Thoracic aorta (tissue), 2 donors: ENCODE measurements around the gene SOX15. TPM values are rescaled to one million over a fixed set of nuclear protein-coding genes. Genes with fewer than 3 reads are reported as not detected.
"Not testable (repeated sequence)": the region's sequence is repeated elsewhere in the genome, so short reads cannot be mapped to it uniquely, and the experiment has no call there.

Source experiments
- ATAC-seq: fragments of 150-250 bp; one replicate; pipeline ENCODE4 v1.8.0; 2017; ENCODE audit warnings: low read depth; ENCODE audit not compliant: insufficient number of reproducible peaks, low FRiP score
- DNase-seq: peaks from one replicate; pipeline ENCODE4 v3.0.0-alpha.2; 2020; ENCODE audit warnings: low spot score
- H3K27ac ChIP-seq, 2 donors: fragments of 200-600 bp; sonication (generic); 1 replicate in 1 of 2; 2 replicates in 1 of 2; pipeline ENCODE4 v1.5.1; 2016; ENCODE audit warnings: mild to moderate bottlenecking in 2 of 2, moderate library complexity in 2 of 2
- H3K27me3 ChIP-seq: fragments of 200-600 bp; sonication (generic); replicated peaks from 2 replicates; pipeline ENCODE4 v1.6.0; 2016; ENCODE audit warnings: mild to moderate bottlenecking; ENCODE audit not compliant: insufficient read depth
- H3K36me3 ChIP-seq: fragments of 200-600 bp; sonication (generic); one replicate; pipeline ENCODE4 v1.5.1; 2016
- H3K4me1 ChIP-seq, 2 donors: fragments of 200-600 bp; sonication (generic); 1 replicate in 1 of 2; 2 replicates in 1 of 2; pipeline versions ENCODE4 v1.5.1 to v1.6.0; 2016; ENCODE audit warnings: low read depth in 2 of 2, mild to moderate bottlenecking in 1 of 2; ENCODE audit not compliant: control insufficient read depth in 1 of 2
- H3K4me3 ChIP-seq: fragments of 200-600 bp; sonication (generic); 2 replicates; pipeline ENCODE4 v1.5.1; 2016; ENCODE audit warnings: mild to moderate bottlenecking
- H3K9me3 ChIP-seq: fragments of 200-600 bp; sonication (generic); 2 replicates; pipeline ENCODE4 v1.5.1; 2016
- total RNA-seq, 2 donors: library from RNA; depleted of rRNA; stranded (reverse); fragments of >200 nt; gene quantifications; one replicate each; pipeline versions ENCODE4 v1.1.0 to v1.2.3, GENCODE V29; 2016
- TF ChIP-seq, protein P1 (sequence below): fragments of 200-600 bp; sonication (generic); IDR thresholded peaks from one replicate; pipeline ENCODE4 v1.5.1; 2019; ENCODE audit warnings: antibody characterized with exemption

Gene SOX15
- total RNA-seq, 2 donors from 2014 or later, result 0.81 to 2.8 TPM

DNA sequence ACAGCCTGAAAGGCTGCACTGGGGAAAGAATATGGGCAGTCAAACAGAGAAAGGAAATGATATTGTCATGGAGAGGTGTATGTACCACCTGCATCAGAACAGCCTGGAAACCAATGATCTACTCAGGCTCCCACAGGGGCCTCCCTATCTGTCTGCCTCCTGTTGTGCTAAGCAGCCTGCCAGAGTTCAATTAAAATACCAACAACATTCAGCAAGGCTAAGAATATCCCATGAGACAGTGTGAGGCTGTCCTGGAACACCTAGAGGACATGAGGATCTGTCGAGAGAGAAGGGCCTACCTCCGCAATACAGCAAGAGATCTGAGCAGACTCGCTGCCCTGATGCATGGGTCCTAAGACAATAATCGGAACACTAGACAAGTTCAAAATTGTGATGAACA lies 16.4 kb upstream of the SOX15 start:
- no peak for ATAC-seq
- Histone ChIP-seq H3K9me3 (no peaks in the 10 kb centered on the region), H3K36me3 (peaks cover 43% of the 10 kb centered on the region), H3K4me1 (peaks cover 3 to 9% of the 10 kb centered on the region in 2 donors), H3K4me3 (no peak overlapping the region), H3K27me3 (no peaks in the 10 kb centered on the region), H3K27ac (no peak overlapping the region)
- DNase-seq, result no peak
- TF ChIP-seq, protein P1, sequence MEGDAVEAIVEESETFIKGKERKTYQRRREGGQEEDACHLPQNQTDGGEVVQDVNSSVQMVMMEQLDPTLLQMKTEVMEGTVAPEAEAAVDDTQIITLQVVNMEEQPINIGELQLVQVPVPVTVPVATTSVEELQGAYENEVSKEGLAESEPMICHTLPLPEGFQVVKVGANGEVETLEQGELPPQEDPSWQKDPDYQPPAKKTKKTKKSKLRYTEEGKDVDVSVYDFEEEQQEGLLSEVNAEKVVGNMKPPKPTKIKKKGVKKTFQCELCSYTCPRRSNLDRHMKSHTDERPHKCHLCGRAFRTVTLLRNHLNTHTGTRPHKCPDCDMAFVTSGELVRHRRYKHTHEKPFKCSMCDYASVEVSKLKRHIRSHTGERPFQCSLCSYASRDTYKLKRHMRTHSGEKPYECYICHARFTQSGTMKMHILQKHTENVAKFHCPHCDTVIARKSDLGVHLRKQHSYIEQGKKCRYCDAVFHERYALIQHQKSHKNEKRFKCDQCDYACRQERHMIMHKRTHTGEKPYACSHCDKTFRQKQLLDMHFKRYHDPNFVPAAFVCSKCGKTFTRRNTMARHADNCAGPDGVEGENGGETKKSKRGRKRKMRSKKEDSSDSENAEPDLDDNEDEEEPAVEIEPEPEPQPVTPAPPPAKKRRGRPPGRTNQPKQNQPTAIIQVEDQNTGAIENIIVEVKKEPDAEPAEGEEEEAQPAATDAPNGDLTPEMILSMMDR, result no peak

DNA sequence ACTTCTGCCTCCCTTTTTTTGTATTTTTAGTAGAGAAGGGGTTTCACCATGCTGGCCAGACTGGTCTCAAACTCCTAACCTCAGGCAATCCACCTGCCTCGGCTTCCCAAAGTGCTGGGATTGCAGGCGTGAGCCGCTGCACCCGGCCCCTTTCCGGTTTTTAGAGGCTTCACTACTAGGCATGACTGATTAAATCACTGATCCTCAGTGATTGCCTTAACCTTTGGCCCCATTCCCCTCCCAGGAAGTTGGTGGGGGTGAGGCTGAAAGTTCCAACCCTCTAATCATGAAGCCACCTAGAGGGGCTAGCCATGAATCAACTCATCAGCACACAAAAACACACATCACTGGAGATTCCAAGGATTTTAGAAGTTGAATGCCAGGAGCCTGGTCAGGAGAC lies 7.7 kb upstream of the SOX15 start:
- not testable (repeated sequence) for DNase-seq, H3K4me3 ChIP-seq, H3K27me3 ChIP-seq, ATAC-seq, H3K9me3 ChIP-seq, H3K4me1 ChIP-seq, H3K27ac ChIP-seq
- peaks cover 88% of the 10 kb centered on the region for H3K36me3 ChIP-seq

DNA sequence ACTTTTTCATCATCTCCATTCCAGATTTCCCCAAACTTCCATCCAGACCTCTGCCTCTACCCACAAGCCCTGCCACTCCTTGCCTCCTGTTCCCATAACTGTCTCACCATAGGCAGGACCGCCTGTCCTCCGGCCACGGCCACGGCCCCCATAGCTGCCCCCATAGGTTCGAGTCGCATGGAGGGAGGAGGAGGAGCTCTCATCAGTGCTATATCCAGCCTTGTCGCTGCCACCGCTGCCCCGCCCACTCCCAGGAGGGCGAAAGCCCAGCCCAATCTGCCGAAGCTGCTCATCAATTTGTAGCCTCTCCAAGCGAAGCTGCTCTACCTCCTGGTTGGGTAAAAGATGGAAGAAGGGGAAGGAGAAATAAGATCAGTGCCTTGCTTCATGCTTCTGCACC lies 3.4 kb upstream of the SOX15 start:
- TF ChIP-seq, protein P1, result no peak
- peaks cover 59% of the 10 kb centered on the region for H3K36me3 ChIP-seq
- H3K27me3 ChIP-seq, result no peaks in the 10 kb centered on the region
- ATAC-seq, result no peak
- no peak for DNase-seq
- no peaks in the 10 kb centered on the region for H3K9me3 ChIP-seq
- H3K4me1 ChIP-seq, result peaks cover 0 to 15% of the 10 kb centered on the region in 2 donors
- H3K4me3 ChIP-seq, result no peak overlapping the region
- H3K27ac ChIP-seq, result no peak overlapping the region

DNA sequence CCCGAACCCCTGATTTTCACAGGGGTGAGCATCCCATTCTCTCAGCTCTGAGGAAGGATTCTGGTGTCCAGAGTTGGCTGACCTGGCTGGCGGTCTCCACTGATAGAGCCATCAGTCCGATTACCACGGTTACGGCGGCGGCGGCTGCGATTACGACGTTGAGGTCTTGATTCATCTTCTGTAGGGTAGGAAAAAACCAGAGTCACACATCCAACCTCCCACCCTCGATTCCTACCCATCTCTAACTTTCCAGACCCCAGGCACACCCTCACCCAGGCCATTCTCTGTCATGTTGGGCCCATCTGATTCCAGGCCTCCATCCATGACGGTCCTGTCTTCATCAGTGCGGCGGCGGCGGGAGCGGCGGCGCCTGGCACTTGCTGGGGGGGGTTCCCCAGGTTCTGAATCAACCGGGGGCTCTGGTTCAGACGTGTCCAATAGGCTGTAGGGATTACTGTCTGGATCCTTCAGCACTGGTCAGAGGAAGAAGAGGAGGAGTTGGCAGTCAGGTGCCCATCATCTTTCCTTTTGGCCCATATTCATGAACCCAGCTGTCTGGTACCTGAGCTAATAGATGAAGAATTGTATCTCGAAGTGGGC lies 2.6 kb upstream of the SOX15 start:
- no peak for ATAC-seq
- H3K36me3 ChIP-seq, result peaks cover 58% of the 10 kb centered on the region
- H3K9me3 ChIP-seq, result no peaks in the 10 kb centered on the region
- H3K27ac ChIP-seq, result no peak overlapping the region
- H3K27me3 ChIP-seq, result no peaks in the 10 kb centered on the region
- peaks cover 0 to 22% of the 10 kb centered on the region in 2 donors for H3K4me1 ChIP-seq
- TF ChIP-seq, protein P1, result no peak
- H3K4me3 ChIP-seq, result no peak overlapping the region
- no peak for DNase-seq

DNA sequence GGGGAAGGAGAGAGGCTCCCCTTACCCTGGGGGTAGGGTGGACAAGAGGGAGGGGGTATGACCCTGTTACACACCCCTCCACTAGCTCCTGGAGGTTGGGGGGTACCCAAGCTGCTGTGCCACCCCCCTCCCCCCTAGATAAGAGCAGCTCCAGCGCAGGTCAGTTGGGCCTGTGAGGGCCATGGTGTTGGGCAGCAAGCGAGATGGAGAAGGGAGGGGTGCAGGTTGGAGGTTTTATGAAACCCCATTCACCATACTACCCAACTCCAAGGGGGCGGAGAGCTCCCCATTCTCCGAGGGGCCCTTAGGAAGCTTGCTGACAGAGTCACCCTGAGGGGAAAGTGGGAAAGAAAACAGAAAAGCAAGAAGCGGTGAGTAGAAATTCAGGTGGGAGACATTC lies 1.7 kb upstream of the SOX15 start:
- H3K9me3 ChIP-seq, result no peaks in the 10 kb centered on the region
- peaks cover 0 to 22% of the 10 kb centered on the region in 2 donors for H3K4me1 ChIP-seq
- DNase-seq (no peak), ATAC-seq (no peak)
- H3K4me3 ChIP-seq, result no peak overlapping the region
- no peak overlapping the region for H3K27ac ChIP-seq
- peaks cover 49% of the 10 kb centered on the region for H3K36me3 ChIP-seq
- TF ChIP-seq, protein P1, result no peak
- no peaks in the 10 kb centered on the region for H3K27me3 ChIP-seq

DNA sequence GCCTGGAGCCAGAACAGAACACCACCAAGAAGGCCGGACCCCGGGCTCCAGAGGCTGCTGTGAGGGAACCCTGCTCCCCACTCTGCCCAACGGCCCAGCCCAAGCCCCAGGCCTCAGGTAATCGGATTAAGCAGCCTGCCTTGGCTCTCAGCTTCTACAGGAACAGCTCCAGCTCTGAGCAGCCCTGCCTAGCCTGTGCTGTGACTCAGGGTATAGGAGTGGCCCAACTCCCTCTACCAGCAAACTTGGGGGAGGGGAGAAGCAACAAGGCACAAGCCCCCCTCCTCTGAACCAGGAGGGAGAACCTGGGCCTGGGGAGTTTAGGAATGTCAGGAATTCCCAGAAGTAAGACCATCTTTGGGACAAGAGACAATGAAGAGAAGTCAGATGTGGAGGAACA lies 849 bp upstream of the SOX15 start:
- peaks cover 40% of the 10 kb centered on the region for H3K36me3 ChIP-seq
- H3K27ac ChIP-seq, result no peak overlapping the region
- H3K27me3 ChIP-seq, result no peaks in the 10 kb centered on the region
- DNase-seq (no peak), ATAC-seq (no peak)
- H3K4me1 ChIP-seq, result peaks cover 0 to 22% of the 10 kb centered on the region in 2 donors
- TF ChIP-seq, protein P1, result no peak
- H3K4me3 ChIP-seq, result no peak overlapping the region
- H3K9me3 ChIP-seq, result no peaks in the 10 kb centered on the region
